Heart right ventricle (tissue), 16 donors: Measurements from ENCODE around the gene TMEM229B. TPM values are rescaled to one million over a fixed set of nuclear protein-coding genes. Genes with fewer than 3 reads are reported as not detected.
A peak's percentile ranks its signal among the peaks of the same experiment; 100 is the strongest.

Experiments
- ATAC-seq, 8 donors: fragments of 200-7000 bp; cut with Tn5 transposase; one replicate each; pipeline ENCODE4 v1.9.1; 2020; ENCODE audit warnings: mild to moderate bottlenecking in 8 of 8, moderate library complexity in 8 of 8, moderate number of reproducible peaks in 1 of 8
- DNase-seq, 2 donors: peaks; one replicate each; pipeline ENCODE4 v3.0.0-alpha.2; 2020
- H3K27ac ChIP-seq, 10 donors: fragments of 200-600 bp; sonication (generic) in 2 of 10; one replicate each; pipeline versions ENCODE4 v1.5.0 to v1.8.0; 2020 to 2022; ENCODE audit warnings: mild to moderate bottlenecking in 3 of 10
- H3K27me3 ChIP-seq, 7 donors: fragments of 200-600 bp; one replicate each; pipeline ENCODE4 v1.8.0; 2021 to 2022; ENCODE audit warnings: mild to moderate bottlenecking in 2 of 7
- H3K36me3 ChIP-seq, 9 donors: fragments of 200-600 bp; sonication (generic) in 1 of 9; one replicate each; pipeline versions ENCODE4 v1.5.0 to v1.8.0; 2020 to 2022; ENCODE audit warnings: mild to moderate bottlenecking in 2 of 9
- H3K4me1 ChIP-seq, 9 donors: fragments of 200-600 bp; sonication (generic) in 1 of 9; one replicate each; pipeline versions ENCODE4 v1.5.0 to v1.8.0; 2020 to 2022; ENCODE audit warnings: mild to moderate bottlenecking in 4 of 9
- H3K4me3 ChIP-seq, 10 donors: fragments of 200-600 bp; sonication (generic) in 2 of 10; one replicate each; pipeline versions ENCODE4 v1.5.0 to v1.8.0; 2020 to 2022; ENCODE audit warnings: mild to moderate bottlenecking in 7 of 10, moderate library complexity in 2 of 10
- H3K9me3 ChIP-seq, 11 donors: fragments of 200-600 bp in 10 of 11; sonication (generic) in 2 of 11; one replicate each; pipeline versions ENCODE4 v1.5.0 to v1.8.0; 2013 to 2022; ENCODE audit warnings: mild to moderate bottlenecking in 2 of 11, control low read depth in 1 of 11, moderate library complexity in 1 of 11
- WGBS, 2 donors: extraction: QIAGEN DNeasy Blood & Tissue Kit; methylation state at CpG; one replicate each; pipeline ENCODE4 v1.1.7; 2013; ENCODE audit warnings: inconsistent platforms in 1 of 2; 5-methylcytosine and 5-hydroxymethylcytosine counted together
- intact Hi-C, 10 donors: fragments of 100-400 bp; cut with DNase I; formaldehyde crosslinking; loops; one replicate each; pipeline versions ENCODE4 v1.11.1 to v1.14.2; 2022
- polyA plus RNA-seq, 2 donors: library from polyadenylated mRNA; stranded (reverse); fragments of 200-250 nt; gene quantifications; one replicate each; pipeline ENCODE4 v1.2.3, GENCODE V29; 2013
- total RNA-seq, 10 donors: library from RNA; stranded (reverse); fragmentation: NEBNext Ultra II Directional in 3 of 10; extraction: Animal tissue kit (Norgen Biotek cat#: 25700) in 3 of 10; gene quantifications; one replicate each; pipeline versions ENCODE4 v1.2.1 to v1.2.4, GENCODE V29; 2021 to 2023
- TF ChIP-seq, protein P1 (sequence below), 9 donors: fragments of 200-600 bp; sonication (generic) in 2 of 9; IDR thresholded peaks; one replicate each; pipeline versions ENCODE4 v1.5.0 to v1.8.0; 2021 to 2022; ENCODE audit warnings: antibody characterized with exemption in 9 of 9, mild to moderate bottlenecking in 5 of 9, moderate library complexity in 1 of 9
- donor health status: Arrhythmogenic right ventricular cardiomyopathy.
- donor health status: ischemic (EF 13 %, LVEDD 7.1; RV severe dilation, severe dysfunction).
- donor health status: healthy with polysubstance abuse.
- donor health status: DM: no; HTN: yes; CAD: no.
- donor health status: DM: no; HTN: no; CAD: no.
- donor health status: ischemic (EF 25% LVEDD 6.9; RV normal size, moderate dysfunction).
- donor health status: ischemic (EF 25% LVEDD 5.7; RV mildly dilated, moderate dysfunction).
- donor health status: healthy.
- donor health status: DM: yes; HTN: yes; CAD: no.
- donor health status: Ischemic cardiomyopathy.
- donor health status: ischemic (EF 35%, LVEDD 5.7; RV mildly dilated, moderate dysfunction).
- donor health status: nonischemic (EF 11% LVEDD 7.7; RV severe dilation, severe dysfunction).
- donor health status: DM: yes; HTN: yes; CAD: no.
- donor health status: PGD.
- donor health status: ischemic (EF 29% LVEDD 5.4; RV normal size, mild dysfunction).
- donor health status: nonischemic (EF 23%, LVEDD 6.1; RV moderate dilation, normal function).

TMEM229B gene
- total and polyA plus RNA-seq, 12 donors: 0.51 to 5.9 (median 1.6) TPM

DNA sequence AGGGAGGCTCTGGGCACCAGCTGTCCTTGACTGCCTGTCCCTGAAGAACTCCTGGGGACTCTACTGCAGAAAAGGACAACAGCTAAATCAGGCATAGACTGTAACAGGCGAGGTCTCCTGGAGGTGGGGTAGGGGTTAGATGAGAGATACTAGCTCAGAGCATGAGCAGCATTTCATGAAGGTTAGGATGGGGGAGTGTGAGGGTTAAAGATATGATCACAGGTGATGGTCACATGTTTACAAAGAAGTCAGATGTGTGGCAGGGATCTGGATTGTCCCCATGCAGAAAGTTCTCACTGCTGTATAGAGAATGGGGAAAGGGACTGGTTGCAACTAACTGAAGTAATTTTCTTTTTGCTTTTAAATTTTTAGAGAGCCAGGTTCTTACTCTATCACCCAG lies 26.5 kb downstream of the TMEM229B start:
- DNase-seq: no peak
- no peaks in the 10 kb centered on the region for H3K36me3 ChIP-seq
- 76 to 88% methylated on average over 1 of the region's 1 CpG for WGBS, 2 donors
- no peak overlapping the region for H3K4me3 ChIP-seq
- ATAC-seq: no peak
- TF ChIP-seq, protein P1, sequence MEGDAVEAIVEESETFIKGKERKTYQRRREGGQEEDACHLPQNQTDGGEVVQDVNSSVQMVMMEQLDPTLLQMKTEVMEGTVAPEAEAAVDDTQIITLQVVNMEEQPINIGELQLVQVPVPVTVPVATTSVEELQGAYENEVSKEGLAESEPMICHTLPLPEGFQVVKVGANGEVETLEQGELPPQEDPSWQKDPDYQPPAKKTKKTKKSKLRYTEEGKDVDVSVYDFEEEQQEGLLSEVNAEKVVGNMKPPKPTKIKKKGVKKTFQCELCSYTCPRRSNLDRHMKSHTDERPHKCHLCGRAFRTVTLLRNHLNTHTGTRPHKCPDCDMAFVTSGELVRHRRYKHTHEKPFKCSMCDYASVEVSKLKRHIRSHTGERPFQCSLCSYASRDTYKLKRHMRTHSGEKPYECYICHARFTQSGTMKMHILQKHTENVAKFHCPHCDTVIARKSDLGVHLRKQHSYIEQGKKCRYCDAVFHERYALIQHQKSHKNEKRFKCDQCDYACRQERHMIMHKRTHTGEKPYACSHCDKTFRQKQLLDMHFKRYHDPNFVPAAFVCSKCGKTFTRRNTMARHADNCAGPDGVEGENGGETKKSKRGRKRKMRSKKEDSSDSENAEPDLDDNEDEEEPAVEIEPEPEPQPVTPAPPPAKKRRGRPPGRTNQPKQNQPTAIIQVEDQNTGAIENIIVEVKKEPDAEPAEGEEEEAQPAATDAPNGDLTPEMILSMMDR (IDR thresholded peaks at IDR 0.05): no peak
- H3K27me3 ChIP-seq: no peaks in the 10 kb centered on the region
- H3K27ac ChIP-seq: no peak overlapping the region
- peaks cover 0 to 19% (median 0%) of the 10 kb centered on the region in 9 donors for H3K4me1 ChIP-seq
- intact Hi-C loops: no loop called here
- no peaks in the 10 kb centered on the region for H3K9me3 ChIP-seq

DNA sequence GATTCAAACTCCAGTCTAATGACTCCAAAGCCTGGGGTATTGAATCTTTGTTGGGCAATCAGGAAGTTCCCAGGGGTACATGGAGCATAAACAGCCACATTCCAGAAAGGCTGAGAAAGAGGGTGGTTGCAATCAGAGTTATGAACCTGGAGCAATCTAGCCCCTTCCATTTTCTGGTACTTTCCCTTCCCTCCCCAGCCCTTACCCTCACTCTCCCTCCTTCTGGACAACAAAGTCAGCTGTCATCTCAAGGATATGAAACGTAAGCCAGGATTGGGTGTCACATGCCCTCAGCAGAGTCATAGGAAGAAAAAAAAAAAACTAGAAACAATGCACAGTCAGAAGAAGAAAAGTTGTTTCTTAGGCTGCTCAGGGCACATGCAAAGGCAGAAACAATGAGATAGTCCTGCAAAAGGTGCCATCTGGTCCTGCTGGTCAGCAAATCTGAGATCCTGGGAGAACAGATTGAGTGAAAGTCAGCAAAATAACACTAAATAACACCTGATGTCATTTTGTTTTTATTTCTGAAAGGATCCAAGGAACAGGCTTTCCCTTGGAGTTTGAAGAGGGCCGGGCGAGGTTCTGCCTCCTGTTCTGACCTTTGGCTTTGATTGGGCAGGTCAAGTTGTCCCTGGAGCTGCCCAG lies 27.1 kb downstream of the TMEM229B start:
- no peaks in the 10 kb centered on the region for H3K36me3 ChIP-seq
- ATAC-seq (no peak), DNase-seq (no peak)
- H3K4me3 ChIP-seq: no peak overlapping the region
- peaks cover 0 to 4% (median 0%) of the 10 kb centered on the region in 11 donors for H3K9me3 ChIP-seq
- peaks cover 0 to 19% (median 0%) of the 10 kb centered on the region in 9 donors for H3K4me1 ChIP-seq
- H3K27me3 ChIP-seq: no peaks in the 10 kb centered on the region
- TF ChIP-seq, protein P1 (IDR thresholded peaks at IDR 0.05): no peak
- WGBS, 2 donors: 45 to 62% methylated on average over 3 of the region's 3 CpGs
- intact Hi-C loops: no loop called here
- H3K27ac ChIP-seq: peak overlapping the region in 1 of 10 donors; percentile 22

GRCh38 chr14:67459336-67459735 lies 29.2 kb downstream of the TMEM229B start:
- WGBS, 2 donors: 56 to 67% methylated on average over 5 of the region's 5 CpGs

DNA sequence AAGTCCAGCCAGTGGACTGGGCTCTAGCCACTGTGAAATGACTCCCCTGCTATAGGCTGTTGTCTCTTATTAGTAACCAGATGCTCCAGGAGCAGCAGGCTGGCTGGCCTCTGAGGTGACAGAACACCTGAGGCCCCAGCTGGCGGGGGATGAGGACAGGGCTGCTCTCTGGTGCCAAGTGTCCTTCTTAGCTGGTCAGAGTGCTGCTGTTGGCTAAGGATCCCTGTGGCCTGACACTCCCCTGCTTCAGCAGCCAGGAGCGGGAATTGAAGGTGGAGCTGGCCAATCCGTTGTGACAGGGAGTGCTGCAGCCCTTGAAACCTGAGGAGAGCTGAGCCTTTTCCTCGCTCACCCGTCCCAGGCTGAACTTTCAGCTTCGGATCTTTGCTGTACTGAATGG lies 30.7 kb downstream of the TMEM229B start:
- H3K9me3 ChIP-seq: peaks cover 0 to 4% (median 0%) of the 10 kb centered on the region in 11 donors
- DNase-seq: peak; percentile 25 to 43
- no peaks in the 10 kb centered on the region for H3K36me3 ChIP-seq
- intact Hi-C loops: no loop called here
- 12 to 16% methylated on average over 6 of the region's 6 CpGs for WGBS, 2 donors
- H3K27ac ChIP-seq: peak overlapping the region in 2 of 10 donors; percentile 8 to 49
- TF ChIP-seq, protein P1 (IDR thresholded peaks at IDR 0.05): no peak
- ATAC-seq: peak in 7 of 8 donors; percentile 44 to 90 (median 76)
- peaks cover 0 to 19% (median 0%) of the 10 kb centered on the region in 9 donors for H3K4me1 ChIP-seq
- no peak overlapping the region for H3K4me3 ChIP-seq
- H3K27me3 ChIP-seq: no peaks in the 10 kb centered on the region

More at GRCh38 chr14:67459336-67459735, 29.2 kb downstream of the TMEM229B start:
- Histone ChIP-seq H3K27me3 (no peaks in the 10 kb centered on the region), H3K4me1 (peaks cover 0 to 19% (median 0%) of the 10 kb centered on the region in 9 donors), H3K9me3 (peaks cover 0 to 4% (median 0%) of the 10 kb centered on the region in 11 donors), H3K36me3 (no peaks in the 10 kb centered on the region), H3K27ac (peak overlapping the region in 1 of 10 donors; percentile 11), H3K4me3 (no peak overlapping the region)
- TF ChIP-seq, protein P1 (IDR thresholded peaks at IDR 0.05): no peak
- DNase-seq: no peak
- intact Hi-C loops: no loop called here
- ATAC-seq: peak in 4 of 8 donors; percentile 38 to 60 (median 52)
